ENCODE results near the gene NPTX1.

NPTX1 gene

DNA sequence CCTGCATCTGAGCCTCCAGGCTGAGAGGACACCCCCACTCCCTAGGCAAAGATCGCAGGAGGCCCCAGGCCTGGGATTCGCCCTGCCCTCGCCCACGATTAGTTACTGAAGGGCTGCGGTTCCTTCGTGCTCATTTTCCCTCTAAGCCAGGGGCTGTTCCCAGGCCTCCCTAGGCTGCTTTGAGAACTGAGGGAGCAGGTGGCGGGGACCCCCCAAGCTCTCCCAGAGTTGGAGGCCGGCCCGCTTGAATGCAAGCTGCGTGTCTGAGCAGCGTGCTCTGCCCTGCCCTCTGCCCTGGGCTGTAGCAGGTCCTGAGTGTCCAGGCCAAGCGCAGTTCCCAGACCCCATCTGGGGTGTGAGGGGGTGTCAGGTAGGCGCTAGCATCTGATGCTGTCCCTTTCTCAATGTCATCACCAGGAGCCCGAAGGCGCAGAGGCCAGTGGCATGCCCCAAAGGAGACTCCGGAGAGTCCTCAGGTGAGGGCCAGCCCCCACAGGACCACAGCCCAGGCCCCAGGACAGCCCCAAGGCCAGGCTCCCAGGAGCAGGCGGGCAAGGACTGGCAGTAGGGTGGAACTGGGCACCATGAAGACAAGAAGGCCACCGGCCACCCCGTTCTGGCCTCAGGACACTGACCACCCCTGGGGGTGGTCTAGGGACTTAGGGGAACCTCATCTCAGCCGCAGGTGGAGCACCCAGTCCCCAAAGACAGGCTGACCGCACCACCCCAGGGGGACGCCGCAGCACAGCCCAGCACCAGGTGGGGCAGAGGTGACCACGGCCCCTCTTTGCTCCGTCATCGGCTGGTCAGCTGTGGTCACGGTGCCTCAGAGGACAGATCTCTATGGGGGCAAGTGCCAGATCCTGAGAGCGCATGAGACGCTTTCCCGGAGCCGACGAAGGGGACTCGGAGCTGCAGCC, 46.8 kb downstream of the NPTX1 start:
- in situ Hi-C loops (cut with MboI; ENCODE audit: low sequenced_read_pairs): no loop called here

DNA sequence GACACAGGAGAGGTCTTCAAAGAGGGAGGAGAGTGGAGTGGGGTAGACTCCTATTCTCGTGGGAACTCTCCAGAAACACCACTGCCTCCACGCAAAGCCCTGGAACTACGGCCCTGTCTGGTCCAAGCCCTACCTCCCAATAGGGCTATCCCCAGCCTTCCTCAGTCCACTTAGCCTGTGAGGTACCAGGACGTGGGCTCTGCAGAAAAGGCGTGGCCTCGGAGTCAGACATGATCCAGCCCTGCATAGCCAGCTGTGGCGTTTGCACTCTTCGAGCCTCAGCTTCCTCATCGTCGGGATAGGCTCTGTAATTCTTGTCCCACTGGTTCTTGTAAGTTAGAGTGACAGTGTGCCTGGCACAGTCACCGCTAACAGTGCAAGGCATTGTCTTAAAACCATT, 47.6 kb downstream of the NPTX1 start:
- in situ Hi-C loops (cut with MboI; ENCODE audit: low sequenced_read_pairs): no loop called here

DNA sequence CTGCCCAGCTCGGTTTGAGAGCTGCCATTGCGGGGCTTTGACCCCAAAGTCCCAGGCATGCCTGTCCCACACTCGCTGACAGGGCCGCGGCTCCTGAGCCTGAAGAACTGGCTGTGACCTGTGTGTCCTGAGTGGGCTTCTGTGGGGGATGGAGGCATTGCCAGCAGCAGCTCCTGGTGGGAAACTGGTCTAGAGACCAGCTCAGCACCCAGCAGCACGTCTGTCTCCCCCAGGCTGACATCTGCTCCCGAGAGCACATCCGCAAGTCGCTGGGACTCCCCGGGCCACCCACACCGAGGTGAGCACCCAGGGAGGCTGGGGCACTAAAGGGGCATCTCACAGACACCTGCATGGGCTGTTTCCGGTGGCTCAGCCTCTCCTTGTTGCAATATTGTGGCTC, 48.0 kb downstream of the NPTX1 start:
- in situ Hi-C loops (cut with MboI; ENCODE audit: low sequenced_read_pairs): no loop called here

DNA sequence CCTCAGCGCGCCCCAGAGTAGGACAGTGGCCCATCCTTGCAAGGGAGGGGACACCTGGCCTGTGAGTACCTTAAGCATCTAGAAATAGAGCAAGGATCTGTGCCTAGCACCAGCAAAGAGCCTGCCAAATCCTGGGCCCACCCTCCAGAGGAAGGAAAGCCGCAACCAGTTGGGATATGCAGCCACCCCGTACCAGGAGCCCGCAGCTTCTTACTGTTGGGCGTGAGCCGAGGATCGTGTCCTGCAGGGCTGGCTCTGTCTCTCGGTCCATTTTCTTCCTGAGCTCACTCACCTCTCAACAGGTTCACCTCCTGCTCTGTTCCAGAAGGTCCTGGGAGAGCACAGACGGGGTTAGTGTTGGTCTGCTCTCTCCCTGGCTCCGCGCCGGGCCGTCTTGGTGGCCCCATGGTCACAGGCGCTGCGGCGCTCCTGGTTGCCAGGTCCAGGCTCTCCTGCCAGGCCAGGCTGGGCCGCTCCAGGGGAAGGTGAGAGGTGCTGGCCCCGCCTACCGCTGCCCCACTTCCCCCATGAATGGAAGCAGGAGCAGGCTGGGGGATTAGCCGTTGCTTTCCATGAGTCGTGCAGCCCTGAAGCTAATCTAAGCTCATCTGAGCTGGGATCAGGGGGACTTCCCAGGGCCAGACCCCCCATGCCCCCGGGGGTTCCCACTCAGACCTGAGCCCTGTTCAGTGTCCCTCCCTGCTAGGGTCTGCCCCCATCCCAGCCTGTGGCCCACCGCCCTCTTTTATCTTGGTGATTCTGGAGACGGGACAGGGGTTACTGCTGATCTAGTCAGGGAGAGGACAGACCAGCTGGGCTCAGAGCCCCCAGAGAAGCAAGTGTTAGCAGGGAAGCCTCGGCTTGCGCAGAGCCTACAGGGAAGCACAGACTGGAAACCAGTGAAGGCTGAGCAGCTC, 48.8 kb downstream of the NPTX1 start:
- in situ Hi-C loops (cut with MboI; ENCODE audit: low sequenced_read_pairs): no loop called here

DNA sequence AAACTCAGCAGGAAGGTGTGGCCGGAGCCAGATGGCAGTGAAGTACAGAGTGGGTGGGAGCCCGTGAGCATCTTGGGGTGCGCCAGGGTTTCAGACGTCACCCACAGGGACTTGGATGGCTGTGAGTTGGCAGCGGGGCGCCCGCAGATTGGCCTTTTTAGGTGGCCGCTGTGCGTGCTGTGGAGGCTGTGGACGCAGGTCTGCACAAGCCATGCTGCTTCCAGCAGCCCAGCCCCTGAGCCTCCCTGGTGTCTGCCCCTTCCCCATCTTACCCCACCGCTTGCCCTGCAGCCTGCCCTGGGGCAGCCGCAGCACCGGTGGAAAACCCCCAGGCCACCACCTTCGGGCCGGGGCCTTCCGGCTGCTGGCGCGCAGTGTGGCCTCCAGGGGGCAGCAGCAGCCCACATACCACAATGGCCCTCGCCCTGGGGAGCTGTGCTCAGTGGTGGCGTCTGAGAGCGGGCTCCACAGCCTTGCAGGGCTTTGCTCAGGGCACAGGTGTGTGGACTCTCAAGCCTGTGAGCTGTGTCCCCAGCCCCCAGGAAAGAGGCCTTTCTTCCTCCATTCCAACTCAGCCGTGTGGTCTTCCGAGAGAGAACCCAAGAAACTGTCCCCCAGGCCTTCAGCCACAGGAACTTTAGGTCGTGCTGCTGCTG, 49.6 kb downstream of the NPTX1 start:
- in situ Hi-C loops (cut with MboI; ENCODE audit: low sequenced_read_pairs): no loop called here

DNA sequence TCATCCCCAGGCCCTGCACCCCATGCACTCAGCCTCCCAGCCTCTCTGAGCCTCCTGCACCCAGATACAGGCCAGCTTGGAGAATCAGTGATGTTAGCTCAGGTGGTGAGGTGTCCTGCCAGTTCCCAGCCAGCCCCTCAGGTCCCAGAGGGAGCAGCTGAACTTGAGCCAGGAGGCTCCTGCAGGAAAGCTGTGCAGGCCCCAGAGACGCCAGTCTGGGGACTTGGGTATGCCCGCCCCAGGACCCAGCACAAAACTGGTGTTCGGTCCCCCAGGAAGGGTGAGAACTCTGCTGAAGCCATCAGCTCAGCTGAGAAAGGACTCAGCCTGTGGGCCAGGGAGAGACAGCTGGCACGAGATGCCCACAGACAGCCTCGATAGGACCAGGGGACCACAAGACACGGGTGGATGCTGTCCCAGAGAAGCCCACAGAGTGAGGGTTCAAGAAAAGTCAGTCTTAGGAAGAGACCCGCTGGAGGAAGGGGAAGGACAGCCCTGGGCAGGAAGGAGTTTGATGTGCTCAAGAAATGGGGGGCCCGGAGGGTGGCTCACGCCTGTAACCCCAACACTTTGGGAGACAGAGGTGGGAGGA, 50.5 kb downstream of the NPTX1 start:
- in situ Hi-C loops (cut with MboI; ENCODE audit: low sequenced_read_pairs): no loop called here

DNA sequence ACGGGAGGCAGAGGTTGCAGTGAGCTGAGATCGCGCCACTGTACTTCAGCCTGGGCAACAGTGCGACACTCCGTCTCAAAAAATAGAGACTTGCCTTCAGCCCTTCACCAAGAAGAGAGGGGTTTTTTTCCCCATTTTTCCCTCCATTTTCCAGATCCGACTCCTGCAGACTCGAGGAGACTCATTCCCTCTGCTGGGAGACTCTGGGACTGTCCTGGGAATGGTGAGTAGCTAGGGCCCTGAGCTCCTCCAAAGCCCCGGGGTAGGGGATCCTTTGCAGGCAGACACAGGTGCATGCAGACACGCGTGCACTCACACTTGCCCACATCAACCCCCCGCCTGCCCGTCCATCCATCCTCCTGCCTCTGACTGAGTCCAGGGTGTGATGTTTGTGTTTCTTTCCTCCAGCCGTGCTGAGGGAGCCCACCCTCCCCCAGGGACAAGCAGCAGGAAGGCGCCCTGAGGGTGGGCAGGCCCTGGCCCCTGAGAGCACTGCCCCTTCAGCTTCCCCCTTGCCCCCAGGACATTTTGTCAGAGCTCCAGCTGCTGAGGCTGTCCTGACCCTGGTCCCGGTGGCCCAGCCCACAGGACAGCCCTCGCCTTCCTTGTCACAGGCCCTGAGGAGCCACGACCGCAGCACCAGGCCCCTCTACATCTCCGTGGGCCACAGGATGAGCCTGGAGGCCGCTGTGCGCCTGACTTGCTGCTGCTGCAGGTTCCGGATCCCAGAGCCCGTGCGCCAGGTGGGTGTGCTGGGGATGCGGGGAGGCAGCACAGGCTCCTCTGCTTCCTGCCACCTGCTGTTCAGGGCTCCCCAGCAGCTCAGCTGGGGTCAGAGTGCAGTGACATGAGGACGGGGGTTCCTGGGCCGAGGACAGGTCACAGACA, 51.3 kb downstream of the NPTX1 start:
- in situ Hi-C loops (cut with MboI; ENCODE audit: low sequenced_read_pairs): no loop called here

DNA sequence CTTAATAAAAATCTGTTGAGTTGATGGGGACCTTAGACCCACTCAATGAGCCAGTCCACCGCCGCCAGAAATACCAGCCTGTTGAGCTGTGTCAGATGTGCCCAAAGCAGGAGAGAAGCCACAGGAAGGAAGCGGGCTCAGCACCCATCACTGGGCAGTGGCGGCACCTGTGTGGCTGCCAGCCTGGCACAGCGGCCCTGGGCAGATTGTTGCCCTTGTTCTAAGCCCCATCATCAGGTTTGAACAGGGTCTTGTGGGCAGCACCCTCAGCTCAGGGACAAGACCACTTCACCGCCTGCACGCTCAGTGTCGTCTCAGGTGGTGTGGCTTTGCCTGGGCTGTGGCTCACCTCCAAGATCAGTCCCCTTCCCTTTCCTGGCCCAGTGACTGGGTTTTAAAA, 52.1 kb downstream of the NPTX1 start:
- in situ Hi-C loops (cut with MboI; ENCODE audit: low sequenced_read_pairs): no loop called here

DNA sequence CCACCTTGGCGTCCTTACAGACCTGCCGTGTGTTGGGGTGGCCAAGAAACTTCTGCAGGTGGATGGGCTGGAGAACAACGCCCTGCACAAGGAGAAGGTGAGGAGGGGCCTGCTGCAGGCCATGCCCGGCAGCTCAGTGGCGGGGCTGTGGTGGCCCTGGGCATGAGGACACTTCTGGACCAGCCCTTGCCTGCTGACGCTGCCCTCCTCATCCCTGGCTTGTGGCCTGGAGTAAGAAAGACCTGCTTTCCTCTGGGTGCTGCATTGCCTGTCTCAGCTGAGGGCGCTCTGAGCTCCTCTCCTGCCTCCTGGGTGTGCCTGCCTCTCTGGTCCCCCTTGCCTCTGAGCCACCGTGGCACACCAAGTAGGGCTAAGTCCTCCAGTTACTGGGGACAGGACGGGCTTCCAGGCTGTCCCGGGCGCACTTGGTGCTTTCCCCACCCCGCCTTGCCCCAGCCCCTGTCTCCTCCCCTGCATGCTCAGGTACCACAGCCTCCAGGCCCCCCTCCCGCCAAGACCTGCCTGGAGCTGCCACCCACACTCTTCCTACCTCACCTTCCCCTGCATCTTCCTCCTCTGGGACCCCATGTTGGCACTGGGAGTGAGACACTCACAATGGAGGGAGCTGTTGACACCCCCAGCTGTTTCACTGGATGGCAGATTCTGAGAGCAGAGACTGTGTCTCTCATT, 52.7 kb downstream of the NPTX1 start:
- in situ Hi-C loops (cut with MboI; ENCODE audit: low sequenced_read_pairs): no loop called here

DNA sequence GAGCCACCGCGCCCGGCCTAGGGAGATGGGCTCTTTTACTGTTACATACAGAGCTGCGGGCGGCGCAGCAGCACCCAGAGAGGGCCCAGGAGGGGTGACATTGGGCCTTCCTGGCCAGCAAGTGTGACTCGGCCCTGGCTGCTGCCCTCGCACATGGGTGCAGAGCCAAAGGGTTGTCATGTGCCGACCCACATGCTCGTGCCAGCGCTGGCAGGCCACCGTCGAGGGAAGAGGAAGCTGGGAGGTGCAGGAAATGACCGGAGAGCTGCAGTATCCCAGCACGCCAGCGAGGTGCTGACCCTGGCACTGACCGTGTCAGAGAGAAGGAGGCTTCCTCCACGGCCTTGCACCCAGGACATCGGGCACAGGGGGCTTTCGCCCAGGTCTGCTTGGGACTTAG, 53.4 kb downstream of the NPTX1 start:
- in situ Hi-C loops (cut with MboI; ENCODE audit: low sequenced_read_pairs): no loop called here

DNA sequence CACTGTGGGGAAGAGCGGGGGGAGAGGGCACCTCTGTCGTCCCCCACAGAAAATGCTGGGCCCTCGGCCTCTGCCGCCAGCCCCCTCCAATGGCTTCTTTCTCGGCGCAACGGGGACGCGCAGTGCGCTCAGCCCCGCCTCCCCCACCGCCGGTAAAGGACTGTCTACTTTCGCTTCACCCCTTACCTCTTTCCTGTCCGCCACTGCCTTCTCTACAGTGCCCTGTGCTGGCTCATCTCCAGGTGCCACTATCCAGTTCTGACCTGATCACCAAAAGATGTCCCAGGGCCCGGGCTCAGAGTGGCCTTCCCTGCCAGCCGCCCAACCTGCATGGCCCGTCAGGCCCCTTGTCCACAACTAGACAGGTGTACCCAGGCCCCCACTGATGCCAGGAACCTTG, 54.1 kb downstream of the NPTX1 start:
- in situ Hi-C loops (cut with MboI; ENCODE audit: low sequenced_read_pairs): no loop called here

DNA sequence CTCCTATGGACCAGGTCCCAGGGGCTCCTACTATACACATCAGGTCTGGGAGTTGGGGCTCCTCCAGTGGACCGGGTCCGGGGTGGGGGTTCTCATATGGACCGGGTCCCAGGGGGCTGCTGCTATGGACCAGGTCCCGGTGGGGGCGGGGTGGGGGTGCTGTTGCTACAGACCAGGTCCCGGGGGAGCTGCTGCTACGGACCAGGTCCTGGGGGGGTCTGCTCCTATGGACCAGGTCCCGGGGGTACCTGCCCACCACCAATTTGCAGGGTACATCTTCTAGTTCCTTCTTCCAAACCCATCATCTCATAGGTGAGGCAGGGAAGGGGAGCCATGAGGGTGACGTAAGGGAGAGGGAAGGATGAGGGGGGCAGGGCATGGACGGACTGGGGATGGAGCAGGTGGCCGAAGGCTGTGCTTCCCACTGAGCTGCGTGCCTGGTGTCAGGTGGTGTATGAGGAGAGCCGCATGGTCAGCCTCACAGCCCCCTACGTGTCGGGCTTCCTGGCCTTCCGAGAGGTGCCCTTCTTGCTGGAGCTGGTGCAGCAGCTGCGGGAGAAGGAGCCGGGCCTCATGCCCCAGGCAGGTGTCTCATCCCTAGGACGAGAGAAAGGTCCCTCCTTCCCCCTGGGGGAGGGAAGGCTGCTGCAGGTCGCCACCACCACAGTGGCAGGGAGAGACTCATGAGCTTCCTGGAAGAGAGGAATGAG, 54.9 kb downstream of the NPTX1 start:
- in situ Hi-C loops (cut with MboI; ENCODE audit: low sequenced_read_pairs): no loop called here

DNA sequence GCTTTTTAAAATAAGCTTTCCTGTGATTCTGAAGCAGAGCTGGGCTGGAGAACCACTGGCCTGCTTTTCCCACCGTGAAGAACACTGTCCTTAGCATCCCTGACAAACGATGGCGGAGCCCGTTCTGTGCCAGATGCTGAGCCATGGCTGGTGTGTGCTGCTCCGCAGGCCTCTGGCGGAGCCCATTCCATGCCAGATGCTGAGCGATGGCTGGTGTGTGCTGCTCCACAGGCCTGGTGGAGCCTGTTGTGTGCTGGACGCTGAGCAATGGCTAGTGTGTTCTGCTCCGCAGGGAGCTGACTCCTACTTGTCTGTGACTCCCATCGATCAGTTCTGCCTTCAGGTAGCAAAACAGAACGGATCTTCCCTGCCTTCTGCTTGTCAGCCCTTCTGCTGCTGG, 57.2 kb downstream of the NPTX1 start:
- in situ Hi-C loops (cut with MboI; ENCODE audit: low sequenced_read_pairs): no loop called here

DNA sequence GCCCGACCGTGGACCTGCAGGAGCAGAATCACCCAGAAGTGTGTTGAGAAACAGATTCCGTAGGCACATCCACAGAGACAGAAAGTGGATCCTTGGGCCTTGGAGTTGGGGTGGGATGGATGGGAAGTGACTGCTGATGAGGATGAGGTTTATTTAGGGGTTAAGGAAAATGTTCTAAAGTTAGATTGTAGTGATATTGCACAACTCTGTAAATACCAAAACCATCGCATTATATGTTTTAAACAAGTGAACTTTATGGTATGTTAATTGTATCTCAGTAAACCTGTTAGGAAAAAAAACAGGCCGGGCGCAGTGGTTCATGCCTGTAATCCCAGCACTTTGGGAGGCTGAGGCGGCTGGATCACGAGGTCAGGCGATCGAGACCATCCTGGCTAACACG, 57.8 kb downstream of the NPTX1 start:
- in situ Hi-C loops (cut with MboI; ENCODE audit: low sequenced_read_pairs): no loop called here
